Measurements from ENCODE around the gene MN1.

DNA sequence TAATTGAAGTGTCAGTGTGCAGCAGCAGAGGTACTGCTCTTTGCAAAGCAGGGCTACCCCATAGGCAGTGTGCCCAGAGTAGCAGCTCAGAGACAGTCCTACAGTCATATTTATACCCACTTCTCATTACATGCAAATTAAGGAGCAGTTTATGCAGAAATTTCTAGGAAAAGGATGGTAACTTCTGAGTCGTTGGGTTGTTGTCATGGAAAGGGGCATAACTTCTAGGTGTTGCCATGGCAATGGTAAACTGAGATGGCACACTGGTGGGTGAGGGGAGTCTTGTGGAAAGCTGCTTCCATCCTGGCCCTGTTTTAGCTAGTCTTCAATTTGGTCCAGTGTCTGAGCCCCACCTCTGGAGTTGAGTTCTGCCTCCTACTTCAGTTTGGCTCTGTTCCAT, 77.4 kb downstream of the MN1 start:
- TF ChIP-seq, protein P1, sequence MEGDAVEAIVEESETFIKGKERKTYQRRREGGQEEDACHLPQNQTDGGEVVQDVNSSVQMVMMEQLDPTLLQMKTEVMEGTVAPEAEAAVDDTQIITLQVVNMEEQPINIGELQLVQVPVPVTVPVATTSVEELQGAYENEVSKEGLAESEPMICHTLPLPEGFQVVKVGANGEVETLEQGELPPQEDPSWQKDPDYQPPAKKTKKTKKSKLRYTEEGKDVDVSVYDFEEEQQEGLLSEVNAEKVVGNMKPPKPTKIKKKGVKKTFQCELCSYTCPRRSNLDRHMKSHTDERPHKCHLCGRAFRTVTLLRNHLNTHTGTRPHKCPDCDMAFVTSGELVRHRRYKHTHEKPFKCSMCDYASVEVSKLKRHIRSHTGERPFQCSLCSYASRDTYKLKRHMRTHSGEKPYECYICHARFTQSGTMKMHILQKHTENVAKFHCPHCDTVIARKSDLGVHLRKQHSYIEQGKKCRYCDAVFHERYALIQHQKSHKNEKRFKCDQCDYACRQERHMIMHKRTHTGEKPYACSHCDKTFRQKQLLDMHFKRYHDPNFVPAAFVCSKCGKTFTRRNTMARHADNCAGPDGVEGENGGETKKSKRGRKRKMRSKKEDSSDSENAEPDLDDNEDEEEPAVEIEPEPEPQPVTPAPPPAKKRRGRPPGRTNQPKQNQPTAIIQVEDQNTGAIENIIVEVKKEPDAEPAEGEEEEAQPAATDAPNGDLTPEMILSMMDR (IDR thresholded peaks at IDR 0.05): no peak
- TF ChIP-seq POLR2A (IDR thresholded peaks at IDR 0.05): no peak

All from uterus (tissue), 2 donors.